Parathyroid adenoma (tissue), 2 donors: ENCODE results near the gene POLN.

Experiments
- H2AFZ ChIP-seq: fragments of 300-600 bp; sonication (generic); one replicate; pipeline ENCODE4 v1.7.0; 2017; ENCODE audit warnings: antibody characterized with exemption, mild to moderate bottlenecking
- H3K27ac ChIP-seq: fragments of 300-600 bp; sonication (generic); one replicate; pipeline ENCODE4 v1.7.0; 2017
- H3K27me3 ChIP-seq: fragments of 300-600 bp; sonication (generic); one replicate; pipeline ENCODE4 v1.7.0; 2017; ENCODE audit warnings: low read length; ENCODE audit not compliant: control insufficient read depth, insufficient read depth
- H3K36me3 ChIP-seq: fragments of 300-600 bp; sonication (generic); one replicate; pipeline ENCODE4 v1.7.0; 2017; ENCODE audit warnings: low read length; ENCODE audit not compliant: control insufficient read depth, insufficient read depth
- H3K4me1 ChIP-seq: fragments of 300-600 bp; sonication (generic); one replicate; pipeline ENCODE4 v1.7.0; 2017; ENCODE audit warnings: control low read depth
- H3K4me2 ChIP-seq: fragments of 300-600 bp; sonication (generic); one replicate; pipeline ENCODE4 v1.7.0; 2017; ENCODE audit warnings: low read length
- H3K4me3 ChIP-seq: fragments of 300-600 bp; sonication (generic); one replicate; pipeline ENCODE4 v1.7.0; 2017; ENCODE audit warnings: low read depth, low read length
- H3K79me2 ChIP-seq: fragments of 300-600 bp; sonication (generic); one replicate; pipeline ENCODE4 v1.7.0; 2017; ENCODE audit warnings: control low read depth
- H3K9ac ChIP-seq: fragments of 300-600 bp; sonication (generic); one replicate; pipeline ENCODE4 v1.7.0; 2017; ENCODE audit warnings: mild to moderate bottlenecking
- H3K9me3 ChIP-seq: fragments of 300-600 bp; sonication (generic); one replicate; pipeline ENCODE4 v1.7.0; 2017; ENCODE audit warnings: low read length; ENCODE audit not compliant: control insufficient read depth
- TF ChIP-seq, protein P1 (sequence below): fragments of 300-600 bp; sonication (generic); IDR thresholded peaks from one replicate; pipeline ENCODE4 v1.7.0; 2017; ENCODE audit warnings: antibody characterized with exemption, mild to moderate bottlenecking
- donor health status: primary hyperparathyroidism.

The POLN gene

DNA sequence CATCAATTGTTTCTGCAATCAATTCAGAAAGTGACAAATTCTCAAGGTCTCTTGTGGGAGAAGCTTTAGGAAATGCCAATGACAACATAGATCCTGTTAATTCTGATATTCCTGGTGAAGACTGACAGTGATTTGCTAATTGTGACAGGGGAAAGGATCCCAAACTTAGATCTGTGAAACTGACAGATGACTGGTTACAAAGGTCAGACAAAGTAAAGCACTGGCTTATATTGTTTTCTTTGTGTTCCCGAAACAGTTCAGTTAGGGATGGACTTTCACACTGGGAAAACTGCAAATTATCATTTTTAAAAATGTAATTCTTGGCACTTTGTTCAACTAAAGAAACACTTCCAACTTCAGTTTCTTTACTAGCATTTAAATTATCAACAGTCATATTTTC, 152.7 kb downstream of the POLN start:
- TF ChIP-seq, protein P1, sequence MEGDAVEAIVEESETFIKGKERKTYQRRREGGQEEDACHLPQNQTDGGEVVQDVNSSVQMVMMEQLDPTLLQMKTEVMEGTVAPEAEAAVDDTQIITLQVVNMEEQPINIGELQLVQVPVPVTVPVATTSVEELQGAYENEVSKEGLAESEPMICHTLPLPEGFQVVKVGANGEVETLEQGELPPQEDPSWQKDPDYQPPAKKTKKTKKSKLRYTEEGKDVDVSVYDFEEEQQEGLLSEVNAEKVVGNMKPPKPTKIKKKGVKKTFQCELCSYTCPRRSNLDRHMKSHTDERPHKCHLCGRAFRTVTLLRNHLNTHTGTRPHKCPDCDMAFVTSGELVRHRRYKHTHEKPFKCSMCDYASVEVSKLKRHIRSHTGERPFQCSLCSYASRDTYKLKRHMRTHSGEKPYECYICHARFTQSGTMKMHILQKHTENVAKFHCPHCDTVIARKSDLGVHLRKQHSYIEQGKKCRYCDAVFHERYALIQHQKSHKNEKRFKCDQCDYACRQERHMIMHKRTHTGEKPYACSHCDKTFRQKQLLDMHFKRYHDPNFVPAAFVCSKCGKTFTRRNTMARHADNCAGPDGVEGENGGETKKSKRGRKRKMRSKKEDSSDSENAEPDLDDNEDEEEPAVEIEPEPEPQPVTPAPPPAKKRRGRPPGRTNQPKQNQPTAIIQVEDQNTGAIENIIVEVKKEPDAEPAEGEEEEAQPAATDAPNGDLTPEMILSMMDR: no peak

GRCh38 chr4:2087170-2087569, 154.8 kb downstream of the POLN start:
- Histone ChIP-seq H3K79me2 (no peaks in the 10 kb centered on the region), H3K9me3 (no peaks in the 10 kb centered on the region), H3K4me1 (no peaks in the 10 kb centered on the region), H3K27ac (no peak overlapping the region), H3K4me3 (no peak overlapping the region), H3K36me3 (no peaks in the 10 kb centered on the region), H3K27me3 (no peaks in the 10 kb centered on the region), H2AFZ (no peak overlapping the region), H3K9ac (no peak overlapping the region), H3K4me2 (no peak overlapping the region)
- TF ChIP-seq, protein P1: no peak

More for the DNA sequence above, 152.7 kb downstream of the POLN start:
- H3K4me3 ChIP-seq: no peak overlapping the region
- H2AFZ ChIP-seq: no peak overlapping the region
- no peak overlapping the region for H3K27ac ChIP-seq
- no peak overlapping the region for H3K4me2 ChIP-seq
- no peaks in the 10 kb centered on the region for H3K4me1 ChIP-seq
- H3K27me3 ChIP-seq: no peaks in the 10 kb centered on the region
- no peaks in the 10 kb centered on the region for H3K9me3 ChIP-seq
- no peak overlapping the region for H3K9ac ChIP-seq
- H3K36me3 ChIP-seq: no peaks in the 10 kb centered on the region
- H3K79me2 ChIP-seq: no peaks in the 10 kb centered on the region

DNA sequence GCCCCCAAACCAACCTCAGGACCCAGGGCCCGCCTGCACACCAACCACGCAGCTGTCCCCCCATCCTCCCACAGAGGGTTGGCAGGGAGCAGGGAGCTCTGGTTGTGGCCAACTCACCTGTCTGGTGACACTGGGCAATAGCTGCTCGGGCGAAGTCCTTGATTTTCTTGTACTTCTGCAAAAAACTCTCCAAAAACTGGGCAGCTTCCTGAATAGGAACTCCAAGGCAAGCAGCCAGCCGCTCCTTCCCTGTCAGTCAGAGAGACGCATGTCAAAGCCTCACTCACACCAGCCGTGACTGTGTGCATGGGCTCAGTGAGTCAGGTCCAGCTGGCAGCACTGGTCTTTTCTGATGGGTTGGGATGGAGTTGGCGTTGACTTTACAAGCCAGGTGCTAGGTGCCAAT, 156.4 kb downstream of the POLN start:
- no peak overlapping the region for H2AFZ ChIP-seq
- H3K4me1 ChIP-seq: no peaks in the 10 kb centered on the region
- H3K36me3 ChIP-seq: no peaks in the 10 kb centered on the region
- H3K4me2 ChIP-seq: no peak overlapping the region
- H3K27ac ChIP-seq: no peak overlapping the region
- H3K4me3 ChIP-seq: no peak overlapping the region
- TF ChIP-seq, protein P1: no peak
- H3K9ac ChIP-seq: no peak overlapping the region
- no peaks in the 10 kb centered on the region for H3K27me3 ChIP-seq
- no peaks in the 10 kb centered on the region for H3K79me2 ChIP-seq
- no peaks in the 10 kb centered on the region for H3K9me3 ChIP-seq

DNA sequence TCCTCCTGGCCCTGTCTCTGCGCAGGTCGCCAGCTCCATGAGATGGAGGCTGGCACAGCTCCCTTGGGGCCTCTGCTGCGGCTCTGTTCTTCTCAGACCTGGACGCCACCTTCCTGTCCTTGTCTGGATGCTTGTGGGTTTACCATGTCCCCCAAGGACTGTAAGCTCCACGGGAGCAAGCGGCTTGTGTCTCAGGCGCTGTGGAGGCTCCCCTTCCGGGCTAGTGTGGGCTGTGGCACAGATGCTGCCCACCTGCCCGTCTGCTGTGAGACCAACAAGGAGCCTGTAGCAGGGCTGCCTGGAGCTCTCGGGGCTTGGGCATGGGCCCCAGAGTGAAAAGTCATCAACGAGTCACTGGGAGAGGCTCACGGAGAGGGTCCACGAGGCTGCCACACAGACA, 157.6 kb downstream of the POLN start:
- Histone ChIP-seq H3K79me2 (no peaks in the 10 kb centered on the region), H3K9me3 (no peaks in the 10 kb centered on the region), H2AFZ (no peak overlapping the region), H3K36me3 (no peaks in the 10 kb centered on the region), H3K4me1 (no peaks in the 10 kb centered on the region), H3K27ac (no peak overlapping the region), H3K4me3 (no peak overlapping the region), H3K9ac (no peak overlapping the region), H3K27me3 (no peaks in the 10 kb centered on the region), H3K4me2 (no peak overlapping the region)
- TF ChIP-seq, protein P1: no peak

GRCh38 chr4:2083826-2084160, 158.1 kb downstream of the POLN start:
- Histone ChIP-seq H3K36me3 (no peaks in the 10 kb centered on the region), H3K4me2 (no peak overlapping the region), H3K9me3 (no peaks in the 10 kb centered on the region), H3K9ac (no peak overlapping the region), H3K27me3 (no peaks in the 10 kb centered on the region), H2AFZ (no peak overlapping the region), H3K27ac (no peak overlapping the region), H3K79me2 (no peaks in the 10 kb centered on the region), H3K4me1 (no peaks in the 10 kb centered on the region), H3K4me3 (no peak overlapping the region)
- TF ChIP-seq, protein P1: no peak
